ENCODE results near the gene TEX9. TPM values are rescaled to one million over a fixed set of nuclear protein-coding genes. Genes with fewer than 3 reads are reported as not detected.

Gene TEX9
- total and polyA plus RNA-seq, 10 donors: 2.4 to 21.4 (median 5.8) TPM

- 73 to 92% (median 91%) methylated on average over 2 of the region's 2 CpGs for whole genome bisulfite sequencing, 5 donors
- Histone ChIP-seq H3K36me3 (no peaks in the 10 kb centered on the region), H3K9me3 (no peaks in the 10 kb centered on the region), H3K4me3 (no peak overlapping the region), H3K27me3 (replicated peaks in 1 of 7) (no peaks in the 10 kb centered on the region), H3K4me1 (no peaks in the 10 kb centered on the region), H3K27ac (no peak overlapping the region)
- no peak for DNase-seq
- no peak for TF ChIP-seq POLR2A (IDR thresholded peaks at IDR 0.05)
- intact Hi-C loops (cut with DNase I; ENCODE audit: low total_unique reads): no loop called here
Observed at GRCh38 chr15:56356616-56357015, 8.6 kb upstream of the TEX9 start.

GRCh38 chr15:56358604-56359003, 6.6 kb upstream of the TEX9 start:
- Histone ChIP-seq H3K4me3 (no peak overlapping the region), H3K36me3 (no peaks in the 10 kb centered on the region), H3K4me1 (no peaks in the 10 kb centered on the region), H3K27ac (no peak overlapping the region), H3K27me3 (replicated peaks in 1 of 7) (peaks cover 0 to 5% (median 0%) of the 10 kb centered on the region in 7 donors), H3K9me3 (peaks cover 0 to 6% (median 0%) of the 10 kb centered on the region in 8 donors)
- WGBS, 5 donors: 78 to 91% (median 87%) methylated on average over 7 of the region's 7 CpGs
- TF ChIP-seq POLR2AphosphoS5 (IDR thresholded peaks at IDR 0.05) (no peak), POLR2A (IDR thresholded peaks at IDR 0.05) (no peak), CTCF (IDR thresholded peaks at IDR 0.05 in 8 of 11, conservative IDR thresholded peaks at IDR 0.05 in 3 of 11) (no peak)
- no peak for DNase-seq
- intact Hi-C loops (cut with DNase I; ENCODE audit: low total_unique reads): no loop called here

GRCh38 chr15:56361987-56362386, 3.2 kb upstream of the TEX9 start:
- no peak overlapping the region for H3K27ac ChIP-seq
- no peak overlapping the region for H3K4me3 ChIP-seq
- no peak for DNase-seq
- peaks cover 0 to 29% (median 0%) of the 10 kb centered on the region in 7 donors for H3K27me3 ChIP-seq (replicated peaks in 1 of 7)
- H3K9me3 ChIP-seq: peaks cover 0 to 6% (median 0%) of the 10 kb centered on the region in 8 donors
- H3K4me1 ChIP-seq: peaks cover 4 to 23% (median 10%) of the 10 kb centered on the region in 6 donors
- 86 to 100% (median 95%) methylated on average over 1 of the region's 1 CpG for WGBS, 5 donors
- no peaks in the 10 kb centered on the region for H3K36me3 ChIP-seq
- intact Hi-C loops (cut with DNase I; ENCODE audit: low total_unique reads): no loop called here
- TF ChIP-seq POLR2A (IDR thresholded peaks at IDR 0.05): no peak
- TF ChIP-seq POLR2AphosphoS5 (IDR thresholded peaks at IDR 0.05): no peak
- TF ChIP-seq CTCF (IDR thresholded peaks at IDR 0.05 in 8 of 11, conservative IDR thresholded peaks at IDR 0.05 in 3 of 11): no peak

- H3K9me3 ChIP-seq: peaks cover 0 to 6% (median 0%) of the 10 kb centered on the region in 8 donors
- H3K27me3 ChIP-seq (replicated peaks in 1 of 7): peaks cover 0 to 29% (median 0%) of the 10 kb centered on the region in 7 donors
- peak overlapping the region in 2 of 8 donors; percentile 11 to 68 for H3K27ac ChIP-seq
- intact Hi-C loops (cut with DNase I; ENCODE audit: low total_unique reads): no loop called here
- no peaks in the 10 kb centered on the region for H3K36me3 ChIP-seq
- 35 to 46% (median 42%) methylated on average over 2 of the region's 2 CpGs for WGBS, 5 donors
- H3K4me3 ChIP-seq: peak overlapping the region in 7 of 8 donors; percentile 60 to 76 (median 67)
- no peak for DNase-seq
- peaks cover 4 to 23% (median 10%) of the 10 kb centered on the region in 6 donors for H3K4me1 ChIP-seq
- TF ChIP-seq POLR2A (IDR thresholded peaks at IDR 0.05) (no peak), CTCF (IDR thresholded peaks at IDR 0.05 in 8 of 11, conservative IDR thresholded peaks at IDR 0.05 in 3 of 11) (no peak), POLR2AphosphoS5 (IDR thresholded peaks at IDR 0.05) (no peak)
Observed at GRCh38 chr15:56366211-56366610, 985 bp downstream of the TEX9 start.
